A673 (cell line): Measurements from ENCODE around the gene MMEL1. TPM values are rescaled to one million over a fixed set of nuclear protein-coding genes. Genes with fewer than 3 reads are reported as not detected.
"Not testable (repeated sequence)": the region's sequence is repeated elsewhere in the genome, so short reads cannot be mapped to it uniquely, and the experiment has no call there.

Experiments used
- BruUV-seq: library from RNA; stranded (reverse); fragments of 400-500 nt; replicated peaks from 2 replicates; lab custom pipeline; 2021; lab: Mats Ljungman, UMichigan
- CTCF ChIA-PET: fragments of 300-600 bp; sonication (Branson Sonifier 250); formaldehyde crosslinking; loops from one replicate; lab custom pipeline; 2022; ENCODE audit warnings: antibody characterized with exemption; lab: Charles Lee
- POLR2A ChIA-PET: fragments of 300-600 bp; sonication (Branson Sonifier 250); formaldehyde crosslinking; loops from one replicate; lab custom pipeline; 2022; ENCODE audit warnings: antibody characterized with exemption; ENCODE audit not compliant: low non-redundant PET; lab: Charles Lee
- DNase-seq: peaks from one replicate; pipeline ENCODE4 v3.0.0-alpha.2; 2015; ENCODE audit warnings: low spot score
- H3K27ac ChIP-seq: fragments of 200-600 bp; sonication (generic); 2 replicates; pipeline ENCODE4 v1.5.1; 2016; ENCODE audit warnings: mixed run types, low read depth, mild to moderate bottlenecking, mixed read lengths, antibody characterized with exemption, low read length; ENCODE audit not compliant: poor library complexity, severe bottlenecking
- H3K27me3 ChIP-seq: fragments of 200-600 bp; sonication (generic); replicated peaks from 2 replicates; pipeline ENCODE4 v1.6.1; 2017; ENCODE audit warnings: mixed run types, low read depth, mild to moderate bottlenecking, mixed read lengths, antibody characterized with exemption, low read length; ENCODE audit not compliant: insufficient read depth, poor library complexity
- H3K36me3 ChIP-seq: fragments of 200-600 bp; sonication (generic); 2 replicates; pipeline ENCODE4 v1.6.1; 2016; ENCODE audit warnings: mixed run types, mild to moderate bottlenecking, mixed read lengths, antibody characterized with exemption, low read length; ENCODE audit not compliant: insufficient read depth, poor library complexity, severe bottlenecking
- H3K4me1 ChIP-seq: fragments of 200-600 bp; sonication (generic); 2 replicates; pipeline ENCODE4 v1.6.1; 2017; ENCODE audit warnings: mixed run types, mild to moderate bottlenecking, mixed read lengths, antibody characterized with exemption, low read length; ENCODE audit not compliant: insufficient read depth, poor library complexity, severe bottlenecking
- H3K4me3 ChIP-seq: fragments of 200-600 bp; sonication (generic); 2 replicates; pipeline ENCODE4 v1.5.1; 2016; ENCODE audit warnings: low read depth, mixed run types, mild to moderate bottlenecking, mixed read lengths, low read length; ENCODE audit not compliant: poor library complexity, severe bottlenecking
- H3K9me3 ChIP-seq: fragments of 200-600 bp; sonication (generic); 2 replicates; pipeline ENCODE4 v1.6.1; 2016; ENCODE audit warnings: mixed run types, low read depth, mild to moderate bottlenecking, mixed read lengths, antibody characterized with exemption, low read length; ENCODE audit not compliant: poor library complexity, severe bottlenecking
- EZH2 ChIP-seq: fragments of 200-600 bp; sonication (generic); IDR thresholded peaks from 2 replicates; pipeline ENCODE4 v1.6.1; 2017; ENCODE audit warnings: borderline replicate concordance, low read depth, mild to moderate bottlenecking, mixed read lengths, antibody characterized with exemption, low read length; ENCODE audit not compliant: poor library complexity, severe bottlenecking
- intact Hi-C: fragments of 100-400 bp; cut with micrococcal nuclease; formaldehyde crosslinking; loops from one replicate; pipeline ENCODE4 v1.10.0; 2022; ENCODE audit not compliant: unreplicated experiment
- total RNA-seq: library from RNA; stranded (reverse); gene quantifications from 2 replicates; pipeline ENCODE4 v1.2.3, GENCODE V29; 2021
- TF ChIP-seq, protein P1 (sequence below): fragments of 300-800, 200-600 bp; sonication (generic); conservative IDR thresholded peaks from 2 replicates; pipeline ENCODE4 v1.5.1; 2017; ENCODE audit warnings: low read depth, mild to moderate bottlenecking, antibody characterized with exemption, low read length, moderate library complexity, mixed read lengths

Gene MMEL1
- total RNA-seq, 1 experiment from 2014 or later: not detected

DNA sequence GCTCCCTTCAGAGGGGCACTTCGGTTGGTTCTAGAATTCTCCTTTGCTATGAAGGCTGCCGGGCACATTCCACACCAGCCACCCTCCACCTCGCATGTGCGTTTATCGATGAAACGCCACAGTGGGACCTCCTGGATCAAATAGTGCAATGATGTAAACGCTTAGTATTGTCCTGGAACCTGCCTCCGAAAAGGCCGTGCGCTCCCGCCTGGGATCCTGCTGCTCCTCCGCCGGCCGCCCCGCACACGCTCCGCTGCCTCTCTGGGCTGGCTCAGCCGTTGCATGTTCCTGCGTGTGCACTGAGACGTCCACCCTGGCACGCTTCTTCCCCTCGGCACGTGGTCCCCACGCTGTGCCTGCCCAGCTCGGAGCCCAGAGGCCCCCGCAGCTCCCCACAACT lies 80.6 kb downstream of the MMEL1 start:
- Histone ChIP-seq H3K4me1 (peaks cover 31% of the 10 kb centered on the region), H3K27ac (no peak overlapping the region), H3K36me3 (no peaks in the 10 kb centered on the region), H3K4me3 (no peak overlapping the region), H3K27me3 (no peaks in the 10 kb centered on the region), H3K9me3 (no peaks in the 10 kb centered on the region)
- no peak for TF ChIP-seq EZH2
- TF ChIP-seq, protein P1, sequence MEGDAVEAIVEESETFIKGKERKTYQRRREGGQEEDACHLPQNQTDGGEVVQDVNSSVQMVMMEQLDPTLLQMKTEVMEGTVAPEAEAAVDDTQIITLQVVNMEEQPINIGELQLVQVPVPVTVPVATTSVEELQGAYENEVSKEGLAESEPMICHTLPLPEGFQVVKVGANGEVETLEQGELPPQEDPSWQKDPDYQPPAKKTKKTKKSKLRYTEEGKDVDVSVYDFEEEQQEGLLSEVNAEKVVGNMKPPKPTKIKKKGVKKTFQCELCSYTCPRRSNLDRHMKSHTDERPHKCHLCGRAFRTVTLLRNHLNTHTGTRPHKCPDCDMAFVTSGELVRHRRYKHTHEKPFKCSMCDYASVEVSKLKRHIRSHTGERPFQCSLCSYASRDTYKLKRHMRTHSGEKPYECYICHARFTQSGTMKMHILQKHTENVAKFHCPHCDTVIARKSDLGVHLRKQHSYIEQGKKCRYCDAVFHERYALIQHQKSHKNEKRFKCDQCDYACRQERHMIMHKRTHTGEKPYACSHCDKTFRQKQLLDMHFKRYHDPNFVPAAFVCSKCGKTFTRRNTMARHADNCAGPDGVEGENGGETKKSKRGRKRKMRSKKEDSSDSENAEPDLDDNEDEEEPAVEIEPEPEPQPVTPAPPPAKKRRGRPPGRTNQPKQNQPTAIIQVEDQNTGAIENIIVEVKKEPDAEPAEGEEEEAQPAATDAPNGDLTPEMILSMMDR: no peak
- intact Hi-C loops: loop anchor here (10.0 kb wide), 1 partner anchor 873 kb away; no protein-coding TSS in a partner anchor
- ChIA-PET CTCF (no interaction called here), POLR2A (no interaction called here)
- no peak for DNase-seq
- BruUV-seq: no TSS peak

DNA sequence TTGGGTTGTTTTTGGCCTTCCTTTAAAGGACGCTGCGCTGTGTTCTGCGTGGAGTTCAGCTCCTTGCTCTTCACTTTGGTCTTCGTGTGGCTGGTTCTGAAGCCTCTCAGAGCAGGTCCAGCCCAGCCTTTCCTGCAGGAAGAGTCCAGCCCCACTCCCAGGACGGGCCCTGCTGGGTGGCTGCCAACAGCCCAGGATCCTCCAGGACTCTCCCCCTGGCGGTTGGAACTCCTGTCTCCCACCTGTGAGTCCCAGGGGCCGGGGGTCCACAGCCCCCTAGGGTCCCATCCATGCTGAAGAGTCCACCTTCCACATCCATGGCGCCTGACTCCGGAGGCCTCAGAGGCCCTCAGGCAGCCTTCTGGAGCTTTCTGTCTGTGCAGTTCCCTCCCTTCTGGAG lies 81.3 kb downstream of the MMEL1 start:
- CTCF ChIA-PET, POLR2A ChIA-PET: not testable (repeated sequence)

DNA sequence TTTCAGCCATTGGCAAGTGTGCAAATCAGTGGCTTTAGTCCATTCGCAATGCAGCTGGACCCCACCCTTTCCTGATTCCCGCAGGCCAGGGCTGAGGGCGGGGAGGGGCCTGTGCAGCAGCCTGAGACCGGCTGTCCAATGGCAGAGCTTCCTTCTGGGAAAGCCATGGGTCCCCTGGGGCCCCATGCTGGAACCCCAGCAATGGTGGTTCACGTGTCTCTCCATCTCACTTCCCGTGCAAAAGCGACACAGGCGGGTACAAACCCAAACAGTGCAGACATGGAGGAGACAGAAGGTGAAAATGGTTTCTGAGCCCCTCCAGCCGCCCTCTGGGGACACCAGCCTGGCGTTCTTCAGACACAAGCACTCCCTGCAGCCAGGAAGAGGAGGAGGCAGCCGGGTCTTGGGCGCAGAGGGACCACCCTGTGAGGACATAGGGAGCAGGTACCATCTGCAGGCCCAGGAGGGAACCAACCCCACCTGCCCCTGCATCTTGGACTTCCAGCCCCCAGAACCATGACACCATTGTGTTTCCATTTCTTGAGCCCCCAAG lies 82.4 kb downstream of the MMEL1 start:
- CTCF ChIA-PET, H3K27ac ChIP-seq, DNase-seq, POLR2A ChIA-PET, H3K27me3 ChIP-seq, H3K9me3 ChIP-seq, BruUV-seq, H3K36me3 ChIP-seq, H3K4me3 ChIP-seq: not testable (repeated sequence)
- intact Hi-C loops: loop anchor here (10.0 kb wide), 1 partner anchor 874 kb away; no protein-coding TSS in a partner anchor
- peaks cover 27% of the 10 kb centered on the region for H3K4me1 ChIP-seq

More for the DNA sequence above, 81.3 kb downstream of the MMEL1 start:
- not testable (repeated sequence) for H3K27me3 ChIP-seq, H3K9me3 ChIP-seq, H3K36me3 ChIP-seq, H3K4me3 ChIP-seq, H3K27ac ChIP-seq, BruUV-seq, DNase-seq
- H3K4me1 ChIP-seq: peaks cover 35% of the 10 kb centered on the region
- intact Hi-C loops: loop anchor here (10.0 kb wide), 1 partner anchor 873 kb away; no protein-coding TSS in a partner anchor

DNA sequence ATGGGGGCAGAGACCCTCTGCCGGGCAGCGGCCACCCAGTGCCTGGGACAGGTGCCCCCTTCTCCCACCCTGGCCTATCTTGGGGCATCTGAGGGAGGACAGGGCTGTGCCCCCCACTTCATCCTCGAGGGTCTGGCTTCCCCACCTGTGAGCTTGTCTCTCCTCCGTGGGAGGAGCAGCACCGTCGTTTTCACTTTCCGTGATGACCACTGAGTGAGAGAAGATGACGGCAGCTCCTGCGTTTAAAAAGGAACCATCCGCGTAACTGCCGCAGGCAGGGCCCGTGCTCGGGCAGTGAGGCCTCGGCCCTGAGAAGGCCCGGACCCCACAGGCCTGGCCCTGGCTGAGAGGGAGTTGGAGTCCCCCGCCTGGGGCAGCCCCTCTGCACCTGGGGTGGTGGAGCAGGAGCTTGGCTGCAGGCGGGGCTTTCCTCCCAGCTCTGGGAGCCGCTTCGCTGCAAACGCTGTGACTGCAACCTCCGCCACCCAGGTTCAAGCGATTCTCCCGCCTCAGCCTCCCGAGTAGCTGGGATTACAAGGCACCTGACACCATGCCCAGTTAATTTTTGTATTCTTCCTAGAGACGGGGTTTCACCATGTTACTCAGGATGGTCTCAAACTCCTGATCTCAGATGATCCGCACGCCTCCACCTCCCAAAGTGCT lies 83.3 kb downstream of the MMEL1 start:
- peaks cover 24% of the 10 kb centered on the region for H3K4me1 ChIP-seq
- POLR2A ChIA-PET, H3K9me3 ChIP-seq, H3K27me3 ChIP-seq, H3K36me3 ChIP-seq, H3K4me3 ChIP-seq, H3K27ac ChIP-seq, CTCF ChIA-PET, BruUV-seq, DNase-seq: not testable (repeated sequence)
- intact Hi-C loops: loop anchor here (5.0 to 10.0 kb wide), 2 partner anchors 352 to 875 kb away; no protein-coding TSS in a partner anchor
